SK-N-SH (cell line): Measurements from ENCODE around the gene PRSS58. TPM values are rescaled to one million over a fixed set of nuclear protein-coding genes. Genes with fewer than 3 reads are reported as not detected.

Experiments used
- CTCF ChIA-PET: fragments of 300-600, 350-600 bp; formaldehyde crosslinking; extraction: SDS; loops from one replicate; lab custom pipeline; 2021; lab: Yijun Ruan, JAX
- POLR2A ChIA-PET: fragments of 350-600 bp; sonication (Branson Sonifier 250); formaldehyde crosslinking; extraction: SDS; loops from one replicate; lab custom pipeline; 2020; ENCODE audit warnings: antibody characterized with exemption, inconsistent platforms; lab: Yijun Ruan, JAX
- DNase-seq: peaks from one replicate; pipeline ENCODE4 v3.0.0; 2012
- H2AFZ ChIP-seq: fragments of 200-600 bp; sonication (generic); 2 replicates; pipeline ENCODE4 v1.8.1; 2016; ENCODE audit warnings: antibody characterized with exemption, mild to moderate bottlenecking, low read depth
- H3F3A ChIP-seq: fragments of 200-600 bp; sonication (generic); replicated peaks from 2 replicates; pipeline ENCODE3; 2016; ENCODE audit warnings: antibody characterized with exemption, mild to moderate bottlenecking; ENCODE audit not compliant: insufficient read depth
- H3K27ac ChIP-seq, 2 experiments: fragments of 200-500 bp in 1 of 2; fragments of 200-600 bp in 1 of 2; sonication (Bioruptor generic) in 1 of 2; sonication (generic), shearing (Covaris generic) in 1 of 2; 2 replicates each; pipeline versions ENCODE4 v1.5.1 to v1.6.1; 2014 to 2016; ENCODE audit warnings: low read depth in 2 of 2, inconsistent platforms in 1 of 2, low read length in 1 of 2, mild to moderate bottlenecking in 1 of 2, mixed read lengths in 1 of 2
- H3K27me3 ChIP-seq: fragments of 200-600 bp; sonication (generic), shearing (Covaris generic); 2 replicates; pipeline ENCODE4 v1.6.1; 2016; ENCODE audit warnings: mixed run types; ENCODE audit not compliant: insufficient read depth
- H3K36me3 ChIP-seq, 2 experiments: fragments of 200-500 bp in 1 of 2; fragments of 200-600 bp in 1 of 2; sonication (Bioruptor generic) in 1 of 2; sonication (generic) in 1 of 2; replicated peaks in 1 of 2; 2 replicates each; pipeline versions ENCODE3 to v1.5.1; 2014 to 2016; ENCODE audit warnings: low read length in 1 of 2, mild to moderate bottlenecking in 1 of 2; ENCODE audit not compliant: insufficient read depth in 2 of 2, control insufficient read depth in 1 of 2
- H3K4me1 ChIP-seq, 2 experiments: fragments of 200-500 bp in 1 of 2; fragments of 200-600 bp in 1 of 2; sonication (Bioruptor generic) in 1 of 2; sonication (generic), shearing (Covaris generic) in 1 of 2; 2 replicates each; pipeline versions ENCODE4 v1.5.1 to v1.6.1; 2014 to 2016; ENCODE audit warnings: low read depth in 1 of 2, low read length in 1 of 2, mixed run types in 1 of 2; ENCODE audit not compliant: insufficient read depth in 2 of 2, control insufficient read depth in 1 of 2
- H3K4me2 ChIP-seq: fragments of 200-600 bp; sonication (generic), shearing (Covaris generic); 2 replicates; pipeline ENCODE4 v1.6.1; 2017; ENCODE audit warnings: mixed run types
- H3K4me3 ChIP-seq, 2 experiments: fragments of 200-500 bp in 1 of 2; fragments of 200-600 bp in 1 of 2; sonication (Bioruptor generic) in 1 of 2; sonication (generic), shearing (Covaris generic) in 1 of 2; 2 replicates each; pipeline versions ENCODE4 v1.5.1 to v1.8.1; 2014 to 2016; ENCODE audit warnings: low read depth in 2 of 2, inconsistent platforms in 1 of 2, low read length in 1 of 2, mild to moderate bottlenecking in 1 of 2, mixed read lengths in 1 of 2, moderate library complexity in 1 of 2
- H3K79me2 ChIP-seq: fragments of 200-600 bp; sonication (generic); 2 replicates; pipeline ENCODE4 v1.8.1; 2017; ENCODE audit warnings: mild to moderate bottlenecking; ENCODE audit not compliant: insufficient read depth
- H3K9ac ChIP-seq: fragments of 200-600 bp; sonication (generic); 2 replicates; pipeline ENCODE4 v1.6.1; 2017; ENCODE audit warnings: mixed run types
- H3K9me2 ChIP-seq: fragments of 200-600 bp; sonication (generic); 2 replicates; pipeline ENCODE4 v1.6.1; 2017; ENCODE audit warnings: mixed run types
- H3K9me3 ChIP-seq: fragments of 200-600 bp; sonication (generic); 2 replicates; pipeline ENCODE4 v1.6.1; 2017; ENCODE audit warnings: mixed run types, mild to moderate bottlenecking, moderate library complexity
- H4K20me1 ChIP-seq: fragments of 200-600 bp; sonication (generic); 2 replicates; pipeline ENCODE4 v1.6.1; 2017; ENCODE audit warnings: mild to moderate bottlenecking, mixed run types; ENCODE audit not compliant: insufficient read depth
- ELF1 ChIP-seq: IDR thresholded peaks from 2 replicates; pipeline ENCODE4 v1.4.0; 2012
- FOSL2 ChIP-seq: IDR thresholded peaks from 2 replicates; pipeline ENCODE4 v1.4.0; 2012; ENCODE audit warnings: low read depth, mild to moderate bottlenecking, moderate library complexity, borderline replicate concordance
- FOXJ3 ChIP-seq: sonication (generic); formaldehyde crosslinking; IDR thresholded peaks from 2 replicates; pipeline ENCODE4 v1.5.1; 2020; ENCODE audit warnings: mild to moderate bottlenecking, missing genetic modification reagents
- JUND ChIP-seq: IDR thresholded peaks from 2 replicates; pipeline ENCODE4 v1.4.0; 2012
- MEF2A ChIP-seq: IDR thresholded peaks from 2 replicates; pipeline ENCODE4 v1.4.0; 2012; ENCODE audit warnings: low read depth, borderline replicate concordance
- NRF1 ChIP-seq: IDR thresholded peaks from 2 replicates; pipeline ENCODE4 v1.6.1; 2012; ENCODE audit warnings: low read depth, mild to moderate bottlenecking, low read length
- PBX3 ChIP-seq: IDR thresholded peaks from 2 replicates; pipeline ENCODE4; 2012
- REST ChIP-seq: IDR thresholded peaks from 2 replicates; pipeline ENCODE4 v1.6.1; 2012; ENCODE audit warnings: mild to moderate bottlenecking, low read depth, low read length, moderate library complexity
- SIN3A ChIP-seq: IDR thresholded peaks from 2 replicates; pipeline ENCODE4 v1.6.1; 2012; ENCODE audit warnings: low read depth, mild to moderate bottlenecking, low read length, moderate library complexity, borderline replicate concordance
- TAF1 ChIP-seq: IDR thresholded peaks from 2 replicates; pipeline ENCODE4 v1.6.1; 2012; ENCODE audit warnings: low read depth, mild to moderate bottlenecking, low read length, moderate library complexity, borderline replicate concordance
- TEAD4 ChIP-seq: IDR thresholded peaks from 2 replicates; pipeline ENCODE4 v1.4.0; 2012; ENCODE audit warnings: mild to moderate bottlenecking, borderline replicate concordance; ENCODE audit not compliant: insufficient read depth
- WGBS: methylation state at CpG from one replicate; pipeline ENCODE4 v1.1.6; 2017; ENCODE audit warnings: low lambda C conversion rate; 5-methylcytosine and 5-hydroxymethylcytosine counted together
- polyA plus RNA-seq, 3 experiments: library from polyadenylated mRNA; depleted of rRNA; stranded (reverse); fragments of >200 nt; gene quantifications; 2 replicates each; pipeline ENCODE4 v1.2.3, GENCODE V29; 2012
- TF ChIP-seq, protein P1 (sequence below): fragments of 150-350 bp; IDR thresholded peaks from 2 replicates; pipeline ENCODE4 v1.6.1; 2016; ENCODE audit warnings: mild to moderate bottlenecking, low read depth, low read length
- TF ChIP-seq, protein P2 (sequence below): fragments of 150-350 bp; IDR thresholded peaks from 2 replicates; pipeline ENCODE4 v1.6.1; 2017; ENCODE audit warnings: antibody characterized with exemption, low read length, low read depth, borderline replicate concordance

The PRSS58 gene
- polyA plus RNA-seq, 1 of the 3 experiments (the other 2 are of a cell fraction) = not detected

DNA sequence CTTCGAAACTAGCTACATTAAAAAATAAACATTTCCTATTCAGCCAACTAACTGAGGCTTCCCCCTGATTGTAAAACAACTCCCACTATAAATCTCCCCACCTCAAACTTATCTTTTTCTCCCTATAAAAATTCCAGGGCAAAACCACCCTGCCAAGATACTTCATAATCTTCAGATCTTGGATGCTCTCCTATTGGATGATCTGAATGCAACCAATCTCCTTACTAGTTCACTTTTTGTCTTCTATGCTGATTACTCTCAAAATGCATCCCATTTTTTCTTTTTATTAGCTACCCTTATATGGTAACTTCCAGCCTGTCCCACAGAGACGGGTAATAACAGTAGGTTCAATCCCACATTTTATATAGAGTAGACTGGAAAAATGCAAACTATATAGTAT is 15.0 kb upstream of the PRSS58 start (continued):
- TF ChIP-seq PBX3 (no peak), ELF1 (no peak), TEAD4 (no peak), MEF2A (no peak)

DNA sequence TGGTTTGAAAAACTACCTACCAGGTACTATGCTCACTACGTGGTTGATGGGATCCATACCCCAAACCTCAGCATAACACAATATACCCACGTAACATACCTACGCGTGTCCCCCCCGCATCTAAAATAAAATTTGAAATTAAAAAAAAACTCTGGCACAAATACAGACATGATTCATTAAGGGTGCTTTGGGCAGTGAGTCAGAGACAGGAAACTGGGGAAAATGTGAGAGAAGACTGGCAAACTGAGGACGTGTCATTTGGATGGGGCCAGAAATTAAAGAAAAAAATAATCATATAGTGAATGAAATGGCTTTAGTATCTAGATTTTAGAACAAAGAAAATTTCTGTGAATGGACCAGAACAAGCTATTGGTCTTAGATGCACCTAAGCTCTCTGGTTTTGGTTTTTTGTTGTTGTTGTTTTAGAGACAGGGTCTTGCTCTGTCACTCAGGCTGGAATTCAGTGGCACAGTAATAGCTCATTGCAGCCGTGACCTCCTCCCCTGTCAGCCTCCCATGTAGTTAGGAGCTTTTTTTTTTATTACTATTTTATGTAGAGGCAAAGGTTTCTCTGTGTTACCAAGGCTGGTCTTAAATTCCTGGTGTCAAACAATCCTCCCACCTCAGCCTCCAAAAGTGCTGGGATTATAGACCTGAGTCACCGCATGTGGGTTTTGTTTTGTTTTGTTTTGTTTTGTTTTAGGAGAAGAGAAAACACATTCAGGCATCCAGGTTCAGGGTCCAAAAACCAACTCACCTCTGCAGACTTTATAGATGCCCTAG is 5.9 kb upstream of the PRSS58 start:
- H3K27ac ChIP-seq = peak overlapping the region in 1 of 2 experiments; percentile 24; a peak in 1 of 4 replicates
- H3F3A ChIP-seq = no peaks in the 10 kb centered on the region
- H3K4me3 ChIP-seq = no peak overlapping the region
- no peaks in the 10 kb centered on the region for H4K20me1 ChIP-seq
- TF ChIP-seq TAF1 (no peak), NRF1 (no peak), REST (no peak), PBX3 (no peak), JUND (peak; percentile 61), SIN3A (no peak), FOXJ3 (CRISPR knock-in tag) (no peak), FOSL2 (peak; percentile 66; the same call in 1 of the 2 replicates), TEAD4 (no peak)
- TF ChIP-seq, protein P1, sequence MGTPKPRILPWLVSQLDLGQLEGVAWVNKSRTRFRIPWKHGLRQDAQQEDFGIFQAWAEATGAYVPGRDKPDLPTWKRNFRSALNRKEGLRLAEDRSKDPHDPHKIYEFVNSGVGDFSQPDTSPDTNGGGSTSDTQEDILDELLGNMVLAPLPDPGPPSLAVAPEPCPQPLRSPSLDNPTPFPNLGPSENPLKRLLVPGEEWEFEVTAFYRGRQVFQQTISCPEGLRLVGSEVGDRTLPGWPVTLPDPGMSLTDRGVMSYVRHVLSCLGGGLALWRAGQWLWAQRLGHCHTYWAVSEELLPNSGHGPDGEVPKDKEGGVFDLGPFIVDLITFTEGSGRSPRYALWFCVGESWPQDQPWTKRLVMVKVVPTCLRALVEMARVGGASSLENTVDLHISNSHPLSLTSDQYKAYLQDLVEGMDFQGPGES = no peak
- TF ChIP-seq, protein P2, sequence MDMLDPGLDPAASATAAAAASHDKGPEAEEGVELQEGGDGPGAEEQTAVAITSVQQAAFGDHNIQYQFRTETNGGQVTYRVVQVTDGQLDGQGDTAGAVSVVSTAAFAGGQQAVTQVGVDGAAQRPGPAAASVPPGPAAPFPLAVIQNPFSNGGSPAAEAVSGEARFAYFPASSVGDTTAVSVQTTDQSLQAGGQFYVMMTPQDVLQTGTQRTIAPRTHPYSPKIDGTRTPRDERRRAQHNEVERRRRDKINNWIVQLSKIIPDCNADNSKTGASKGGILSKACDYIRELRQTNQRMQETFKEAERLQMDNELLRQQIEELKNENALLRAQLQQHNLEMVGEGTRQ = no peak
- peak overlapping the region; percentile 58 for H3K4me2 ChIP-seq
- H3K9me2 ChIP-seq = no peaks in the 10 kb centered on the region
- H3K79me2 ChIP-seq = no peaks in the 10 kb centered on the region
- WGBS = 12% methylated on average over 8 of the region's 8 CpGs
- DNase-seq = no peak
- H2AFZ ChIP-seq = peak overlapping the region; percentile 64; the same call in 1 of the 2 replicates
- H3K27me3 ChIP-seq = no peaks in the 10 kb centered on the region; the same call in 1 of the 2 replicates
- no peaks in the 10 kb centered on the region for H3K36me3 ChIP-seq
- POLR2A ChIA-PET = no interaction called here
- peaks cover 0 to 3% of the 10 kb centered on the region in 2 experiments; a peak in 1 of 4 replicates for H3K4me1 ChIP-seq
- CTCF ChIA-PET = no interaction called here
- no peak overlapping the region for H3K9ac ChIP-seq
- H3K9me3 ChIP-seq = no peaks in the 10 kb centered on the region
